H1 (cell line): ENCODE measurements around the gene MRPL28. TPM values are rescaled to one million over a fixed set of nuclear protein-coding genes. Genes with fewer than 3 reads are reported as not detected.

Experiments
- polyA plus RNA-seq, 7 experiments: library from polyadenylated mRNA; depleted of rRNA in 3 of 7; stranded (reverse) in 5 of 7; unstranded in 2 of 7; fragments of >200 nt in 5 of 7; fragments of 200-250 nt in 2 of 7; gene quantifications; 1 replicate in 5 of 7; 2 replicates in 1 of 7; 4 replicates in 1 of 7; pipeline versions ENCODE4 v1.2.1 to v1.2.3, GENCODE V29; 2011 to 2013; ENCODE audit warnings: missing spikeins in 2 of 7, mixed read lengths in 2 of 7
- total RNA-seq: library from RNA; stranded (reverse); fragmentation: NEBNext Ultra II Directional; extraction: Animal tissue kit (Norgen Biotek cat#: 25700); gene quantifications from 2 replicates; pipeline ENCODE4 v1.2.1, GENCODE V29; 2021

The MRPL28 gene
- total and polyA plus RNA-seq, 2 of the 8 experiments (the other 6 are each of a cell fraction or from before 2014, with no cell fraction given), result 88.9 to 188 TPM

Other genes with a start within 250 kb of the MRPL28 start
- gene NPRL3, start 231.9 kb downstream of the MRPL28 start, total RNA-seq, result 34.2 and 37.8 TPM in 2 replicates
- 22.9 and 37.8 TPM in 2 replicates for gene NPRL3, start 231.9 kb downstream of the MRPL28 start, polyA plus RNA-seq (2011; rRNA removed)
- gene HBZ, start 217.9 kb downstream of the MRPL28 start, total RNA-seq, result not detected in 2 replicates
- gene HBZ, start 217.9 kb downstream of the MRPL28 start, polyA plus RNA-seq (2011; rRNA removed), result 0.12 TPM in 1 of 2 replicates, not detected in the other
- gene HBM, start 204.6 kb downstream of the MRPL28 start, total RNA-seq, result not detected in 2 replicates
- 0.78 and 0.88 TPM in 2 replicates for gene HBM, start 204.6 kb downstream of the MRPL28 start, polyA plus RNA-seq (2011; rRNA removed)
- 1.1 TPM in 1 of 2 replicates, not detected in the other for gene HBA2, start 197.7 kb downstream of the MRPL28 start, total RNA-seq
- gene HBA2, start 197.7 kb downstream of the MRPL28 start, polyA plus RNA-seq (2011; rRNA removed), result 6.1 and 8.1 TPM in 2 replicates
- 1.1 and 2.3 TPM in 2 replicates for gene HBA1, start 193.9 kb downstream of the MRPL28 start, total RNA-seq
- 2.3 and 8.6 TPM in 2 replicates for gene HBA1, start 193.9 kb downstream of the MRPL28 start, polyA plus RNA-seq (2011; rRNA removed)
- 1.4 and 2.9 TPM in 2 replicates for gene HBQ1, start 190.1 kb downstream of the MRPL28 start, total RNA-seq
- gene HBQ1, start 190.1 kb downstream of the MRPL28 start, polyA plus RNA-seq (2011; rRNA removed), result 17.1 and 24.6 TPM in 2 replicates
- 121 and 129 TPM in 2 replicates for gene LUC7L, start 141.1 kb downstream of the MRPL28 start, total RNA-seq
- gene LUC7L, start 141.1 kb downstream of the MRPL28 start, polyA plus RNA-seq (2011; rRNA removed), result 49.7 and 75.8 TPM in 2 replicates
- gene FAM234A, start 135.7 kb downstream of the MRPL28 start, total RNA-seq, result 104 and 108 TPM in 2 replicates
- 80.6 and 131 TPM in 2 replicates for gene FAM234A, start 135.7 kb downstream of the MRPL28 start, polyA plus RNA-seq (2011; rRNA removed)
- gene RGS11, start 94.6 kb downstream of the MRPL28 start, total RNA-seq, result 0.84 and 1.1 TPM in 2 replicates
- gene RGS11, start 94.6 kb downstream of the MRPL28 start, polyA plus RNA-seq (2011; rRNA removed), result 1.2 and 2.0 TPM in 2 replicates
- gene ARHGDIG, start 89.9 kb downstream of the MRPL28 start, total RNA-seq, result 1.2 and 2.8 TPM in 2 replicates
- gene ARHGDIG, start 89.9 kb downstream of the MRPL28 start, polyA plus RNA-seq (2011; rRNA removed), result 2.9 and 4.5 TPM in 2 replicates
- gene PDIA2, start 87.4 kb downstream of the MRPL28 start, total RNA-seq, result 0.34 and 1.3 TPM in 2 replicates
- gene PDIA2, start 87.4 kb downstream of the MRPL28 start, polyA plus RNA-seq (2011; rRNA removed), result 0.50 and 1.1 TPM in 2 replicates
- gene AXIN1, start 17.8 kb downstream of the MRPL28 start, total RNA-seq, result 41.9 and 43.2 TPM in 2 replicates
- gene AXIN1, start 17.8 kb downstream of the MRPL28 start, polyA plus RNA-seq (2011; rRNA removed), result 12.5 and 26.7 TPM in 2 replicates
- gene PGAP6, start 11.4 kb upstream of the MRPL28 start, total RNA-seq, result 86.8 and 92.9 TPM in 2 replicates
- 364 and 441 TPM in 2 replicates for gene PGAP6, start 11.4 kb upstream of the MRPL28 start, polyA plus RNA-seq (2011; rRNA removed)
- 408 and 418 TPM in 2 replicates for gene NME4, start 26.7 kb upstream of the MRPL28 start, total RNA-seq
- 863 and 1,107 TPM in 2 replicates for gene NME4, start 26.7 kb upstream of the MRPL28 start, polyA plus RNA-seq (2011; rRNA removed)
- gene DECR2, start 31.3 kb upstream of the MRPL28 start, total RNA-seq, result 28.2 and 30.6 TPM in 2 replicates
- 39.9 and 58.5 TPM in 2 replicates for gene DECR2, start 31.3 kb upstream of the MRPL28 start, polyA plus RNA-seq (2011; rRNA removed)
- gene RAB11FIP3, start 55.1 kb upstream of the MRPL28 start, total RNA-seq, result 32.4 and 35.2 TPM in 2 replicates
- gene RAB11FIP3, start 55.1 kb upstream of the MRPL28 start, polyA plus RNA-seq (2011; rRNA removed), result 9.3 and 16.6 TPM in 2 replicates
- gene CAPN15, start 157.2 kb upstream of the MRPL28 start, total RNA-seq, result 74.6 and 76.9 TPM in 2 replicates
- 38.9 and 68.4 TPM in 2 replicates for gene CAPN15, start 157.2 kb upstream of the MRPL28 start, polyA plus RNA-seq (2011; rRNA removed)
- 0.50 and 0.61 TPM in 2 replicates for gene PRR35, start 189.9 kb upstream of the MRPL28 start, total RNA-seq
- 0.38 and 0.52 TPM in 2 replicates for gene PRR35, start 189.9 kb upstream of the MRPL28 start, polyA plus RNA-seq (2011; rRNA removed)
- 0.75 and 0.76 TPM in 2 replicates for gene NHLRC4, start 196.5 kb upstream of the MRPL28 start, total RNA-seq
- gene NHLRC4, start 196.5 kb upstream of the MRPL28 start, polyA plus RNA-seq (2011; rRNA removed), result 0.60 and 0.72 TPM in 2 replicates
- 34.2 and 36.0 TPM in 2 replicates for gene PIGQ, start 199.4 kb upstream of the MRPL28 start, total RNA-seq
- 49.2 and 80.4 TPM in 2 replicates for gene PIGQ, start 199.4 kb upstream of the MRPL28 start, polyA plus RNA-seq (2011; rRNA removed)
- 15.6 and 17.8 TPM in 2 replicates for gene RAB40C, start 219.5 kb upstream of the MRPL28 start, total RNA-seq
- 13.9 and 18.6 TPM in 2 replicates for gene RAB40C, start 219.5 kb upstream of the MRPL28 start, polyA plus RNA-seq (2011; rRNA removed)